Upper lobe of left lung (tissue), 6 donors: Measurements from ENCODE around the gene DCTPP1. TPM values are rescaled to one million over a fixed set of nuclear protein-coding genes. Genes with fewer than 3 reads are reported as not detected.
A peak's percentile ranks its signal among the peaks of the same experiment; 100 is the strongest.

Experiments
- ATAC-seq, 2 donors: fragments of 200-7000 bp; cut with Tn5 transposase; one replicate each; pipeline ENCODE4 v1.9.1; 2022; ENCODE audit warnings: mild to moderate bottlenecking in 2 of 2, moderate library complexity in 2 of 2; ENCODE audit not compliant: low FRiP score in 2 of 2
- DNase-seq, 2 donors: peaks; one replicate each; pipeline ENCODE4 v3.0.0-alpha.2; 2019 to 2020
- H3K27ac ChIP-seq, 4 donors: fragments of 200-600 bp; sonication (generic); one replicate each; pipeline ENCODE4 v1.5.1; 2016 to 2019
- H3K27me3 ChIP-seq, 4 donors: fragments of 200-600 bp; sonication (generic); one replicate each; pipeline ENCODE4 v1.5.1; 2017 to 2019
- H3K36me3 ChIP-seq, 4 donors: fragments of 200-600 bp; sonication (generic); one replicate each; pipeline ENCODE4 v1.5.1; 2016 to 2019
- H3K4me1 ChIP-seq, 4 donors: fragments of 200-600 bp; sonication (generic); one replicate each; pipeline ENCODE4 v1.5.1; 2018 to 2019
- H3K4me3 ChIP-seq, 4 donors: fragments of 200-600 bp; sonication (generic); one replicate each; pipeline ENCODE4 v1.5.1; 2017 to 2019; ENCODE audit warnings: mild to moderate bottlenecking in 2 of 4, moderate library complexity in 1 of 4
- H3K9me3 ChIP-seq, 4 donors: fragments of 200-600 bp; sonication (generic); one replicate each; pipeline ENCODE4 v1.5.1; 2018 to 2019
- EP300 ChIP-seq, 4 donors: sonication (generic); formaldehyde crosslinking; IDR thresholded peaks; one replicate each; pipeline ENCODE4 v1.5.1; 2017; ENCODE audit warnings: antibody characterized with exemption in 4 of 4, control low read depth in 2 of 4
- POLR2A ChIP-seq, 4 donors: fragments of 450-650 bp; IDR thresholded peaks; one replicate each; pipeline ENCODE4 v1.5.1; 2016 to 2017; ENCODE audit warnings: antibody characterized with exemption in 4 of 4, mild to moderate bottlenecking in 2 of 4
- POLR2AphosphoS5 ChIP-seq, 2 donors: sonication (generic); formaldehyde crosslinking; IDR thresholded peaks; one replicate each; pipeline ENCODE4 v1.5.1; 2017; ENCODE audit warnings: antibody characterized with exemption in 2 of 2
- WGBS, 2 donors: methylation state at CpG; one replicate each; pipeline ENCODE4 v1.1.5; 2017 to 2018; 5-methylcytosine and 5-hydroxymethylcytosine counted together
- total RNA-seq, 6 donors: library from RNA; depleted of rRNA in 4 of 6; stranded (reverse); fragments of >200 nt in 4 of 6; gene quantifications; one replicate each; pipeline versions ENCODE4 v1.1.0 to v1.2.1, GENCODE V29; 2016 to 2021
- TF ChIP-seq, protein P1 (sequence below), 6 experiments: fragments of 450-650 bp in 4 of 6; fragments of 200-600 bp in 2 of 6; sonication (generic) in 2 of 6; IDR thresholded peaks; one replicate each; pipeline ENCODE4 v1.5.1; 2016 to 2019; ENCODE audit warnings: antibody characterized with exemption in 6 of 6
- donor health status: DM: no; HTN: no; CAD: no; lungs with moderate emphysema.
- donor health status: DM: no; HTN: yes; CAD: no; lungs with severe emphysema.

The DCTPP1 gene
- total RNA-seq, 6 donors from 2014 or later = 4.2 to 31.8 (median 20.0) TPM

DNA sequence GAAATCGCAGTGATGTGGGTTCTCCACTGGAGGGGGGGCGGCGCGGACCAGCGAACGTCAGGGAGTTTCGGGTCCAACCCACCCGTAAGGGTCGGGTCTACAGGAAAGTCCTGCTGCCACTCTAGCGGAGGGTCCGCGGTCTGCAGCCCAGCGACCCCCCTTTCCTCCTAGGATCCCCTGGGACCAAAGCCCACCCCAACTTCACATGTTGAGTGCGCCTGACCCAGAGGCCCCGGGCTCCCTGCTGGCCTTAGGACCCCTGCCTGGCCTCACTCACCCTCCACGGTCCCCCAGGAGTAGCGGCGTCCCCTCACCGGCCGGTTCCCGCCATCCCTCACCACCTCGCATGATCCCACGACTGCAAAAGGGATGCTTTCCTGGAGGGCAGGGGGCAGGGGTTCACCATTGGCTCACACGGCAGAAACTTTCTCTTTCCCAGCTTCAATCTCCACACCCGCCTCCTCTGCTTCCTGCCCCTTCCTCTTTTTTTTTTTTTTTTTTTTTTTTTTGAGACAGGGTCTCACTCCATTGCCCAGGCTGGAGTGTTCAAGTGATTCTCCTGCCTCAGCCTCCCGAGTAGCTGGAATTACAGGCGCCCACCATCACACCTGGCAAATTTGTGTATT, 50.6 kb downstream of the DCTPP1 start:
- WGBS, 2 donors = 40 to 41% methylated on average over 21 of the region's 27 CpGs
- H3K4me3 ChIP-seq = peak overlapping the region; percentile 40 to 74 (median 73)
- peaks cover 13 to 19% (median 17%) of the 10 kb centered on the region in 4 donors for H3K4me1 ChIP-seq
- no peaks in the 10 kb centered on the region for H3K9me3 ChIP-seq
- DNase-seq (no peak), ATAC-seq (no peak)
- no peaks in the 10 kb centered on the region for H3K36me3 ChIP-seq
- TF ChIP-seq POLR2AphosphoS5 (IDR thresholded peaks at IDR 0.05) (no peak), POLR2A (IDR thresholded peaks at IDR 0.05) (no peak), EP300 (IDR thresholded peaks at IDR 0.05) (no peak)
- TF ChIP-seq, protein P1, sequence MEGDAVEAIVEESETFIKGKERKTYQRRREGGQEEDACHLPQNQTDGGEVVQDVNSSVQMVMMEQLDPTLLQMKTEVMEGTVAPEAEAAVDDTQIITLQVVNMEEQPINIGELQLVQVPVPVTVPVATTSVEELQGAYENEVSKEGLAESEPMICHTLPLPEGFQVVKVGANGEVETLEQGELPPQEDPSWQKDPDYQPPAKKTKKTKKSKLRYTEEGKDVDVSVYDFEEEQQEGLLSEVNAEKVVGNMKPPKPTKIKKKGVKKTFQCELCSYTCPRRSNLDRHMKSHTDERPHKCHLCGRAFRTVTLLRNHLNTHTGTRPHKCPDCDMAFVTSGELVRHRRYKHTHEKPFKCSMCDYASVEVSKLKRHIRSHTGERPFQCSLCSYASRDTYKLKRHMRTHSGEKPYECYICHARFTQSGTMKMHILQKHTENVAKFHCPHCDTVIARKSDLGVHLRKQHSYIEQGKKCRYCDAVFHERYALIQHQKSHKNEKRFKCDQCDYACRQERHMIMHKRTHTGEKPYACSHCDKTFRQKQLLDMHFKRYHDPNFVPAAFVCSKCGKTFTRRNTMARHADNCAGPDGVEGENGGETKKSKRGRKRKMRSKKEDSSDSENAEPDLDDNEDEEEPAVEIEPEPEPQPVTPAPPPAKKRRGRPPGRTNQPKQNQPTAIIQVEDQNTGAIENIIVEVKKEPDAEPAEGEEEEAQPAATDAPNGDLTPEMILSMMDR (IDR thresholded peaks at IDR 0.05) = peak in 2 of 6 experiments; percentile 18 to 28
- peak overlapping the region; percentile 97 to 100 (median 100) for H3K27ac ChIP-seq
- H3K27me3 ChIP-seq = no peaks in the 10 kb centered on the region

DNA sequence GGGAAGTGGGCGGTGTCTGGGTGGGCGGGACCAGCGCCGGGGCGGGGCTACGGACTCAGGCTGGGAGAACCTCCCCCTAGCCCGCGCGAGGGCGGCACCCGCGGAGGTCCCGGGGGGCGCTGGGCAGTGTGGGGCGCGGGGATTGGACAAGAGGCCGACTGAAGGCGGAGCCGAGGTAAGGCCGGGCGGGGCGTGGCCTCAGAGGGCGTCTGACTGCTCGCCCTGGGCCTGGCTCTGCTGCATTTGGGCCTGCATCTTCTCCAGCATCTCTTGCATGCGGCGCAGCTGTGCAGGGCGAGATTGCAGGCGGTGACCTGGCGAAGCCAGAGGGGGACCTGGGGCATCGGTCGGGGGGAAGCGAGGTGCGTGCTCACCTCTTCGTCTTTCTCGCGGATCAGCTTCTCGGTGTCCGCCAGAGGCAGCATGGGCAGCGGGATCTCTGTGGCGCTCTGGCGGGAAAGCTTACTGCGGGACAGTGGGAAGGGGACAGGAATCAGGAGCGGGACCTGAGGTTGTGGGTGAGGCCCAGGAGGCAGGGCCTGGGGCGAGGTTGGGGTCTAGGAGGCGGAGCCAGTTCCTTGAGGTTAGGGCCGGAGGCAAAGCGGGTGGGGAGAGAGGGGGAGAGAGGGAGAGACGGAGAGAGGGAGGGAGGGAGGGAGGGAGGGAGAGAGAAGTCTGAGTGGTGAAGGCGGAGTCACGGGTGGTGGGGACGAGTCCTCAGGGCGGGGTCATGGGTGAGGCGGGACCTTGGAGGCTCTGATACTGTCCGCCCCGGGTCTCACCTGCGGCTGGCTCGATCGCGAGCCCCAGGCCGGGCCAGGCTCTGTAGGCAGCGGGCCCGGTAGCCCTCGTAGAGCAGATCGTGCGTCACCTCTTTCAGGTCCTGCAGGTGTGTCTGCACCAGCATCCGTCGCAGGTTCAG, 51.3 kb downstream of the DCTPP1 start:
- ATAC-seq (peak; percentile 99), DNase-seq (peak; percentile 100)
- H3K4me3 ChIP-seq = peak overlapping the region; percentile 40 to 74 (median 73)
- peak overlapping the region; percentile 97 to 100 (median 100) for H3K27ac ChIP-seq
- 1% methylated on average over 22 to 54 of the region's 67 CpGs for WGBS, 2 donors
- TF ChIP-seq POLR2A (IDR thresholded peaks at IDR 0.05) (peak in 2 of 4 donors; percentile 54 to 68), POLR2AphosphoS5 (IDR thresholded peaks at IDR 0.05) (peak; percentile 49 to 66), EP300 (IDR thresholded peaks at IDR 0.05) (no peak)
- TF ChIP-seq, protein P1 (IDR thresholded peaks at IDR 0.05) = peak in 3 of 6 experiments; percentile 9 to 45 (median 18)
- H3K27me3 ChIP-seq = no peaks in the 10 kb centered on the region
- no peaks in the 10 kb centered on the region for H3K9me3 ChIP-seq
- H3K4me1 ChIP-seq = peaks cover 13 to 19% (median 17%) of the 10 kb centered on the region in 4 donors
- no peaks in the 10 kb centered on the region for H3K36me3 ChIP-seq

DNA sequence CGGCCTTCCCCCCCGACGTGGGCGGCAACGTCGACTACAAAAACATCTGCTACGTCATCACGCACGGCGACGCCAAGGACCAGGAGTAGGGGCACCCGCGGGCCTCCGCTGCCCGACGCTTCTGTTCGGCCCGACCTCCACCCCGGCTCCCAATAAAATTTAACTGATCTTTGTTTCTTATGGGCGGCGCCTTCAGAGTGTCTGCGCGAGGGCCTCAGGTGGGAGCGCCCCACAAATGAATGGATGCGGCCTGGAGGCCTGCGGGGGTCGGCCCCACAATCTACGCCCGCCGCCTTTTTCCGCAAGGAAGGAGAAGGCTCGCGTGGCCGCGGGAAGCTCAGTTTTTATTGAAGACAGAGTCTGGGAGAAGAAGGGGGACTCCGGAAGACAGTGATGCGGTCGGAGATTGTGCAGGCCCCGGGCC, 52.0 kb downstream of the DCTPP1 start:
- Histone ChIP-seq H3K27ac (peak overlapping the region; percentile 97 to 100 (median 100)), H3K4me3 (peak overlapping the region; percentile 45 to 74 (median 73)), H3K36me3 (no peaks in the 10 kb centered on the region), H3K27me3 (no peaks in the 10 kb centered on the region), H3K4me1 (peaks cover 13 to 19% (median 17%) of the 10 kb centered on the region in 4 donors), H3K9me3 (no peaks in the 10 kb centered on the region)
- ATAC-seq = peak; percentile 90
- DNase-seq = peak; percentile 94 to 95
- WGBS, 2 donors = 0 to 1% methylated on average over 13 to 39 of the region's 39 CpGs
- TF ChIP-seq EP300 (IDR thresholded peaks at IDR 0.05) (no peak), POLR2A (IDR thresholded peaks at IDR 0.05) (peak; percentile 56 to 84 (median 80)), POLR2AphosphoS5 (IDR thresholded peaks at IDR 0.05) (peak; percentile 79 to 93)
- TF ChIP-seq, protein P1 (IDR thresholded peaks at IDR 0.05) = no peak

DNA sequence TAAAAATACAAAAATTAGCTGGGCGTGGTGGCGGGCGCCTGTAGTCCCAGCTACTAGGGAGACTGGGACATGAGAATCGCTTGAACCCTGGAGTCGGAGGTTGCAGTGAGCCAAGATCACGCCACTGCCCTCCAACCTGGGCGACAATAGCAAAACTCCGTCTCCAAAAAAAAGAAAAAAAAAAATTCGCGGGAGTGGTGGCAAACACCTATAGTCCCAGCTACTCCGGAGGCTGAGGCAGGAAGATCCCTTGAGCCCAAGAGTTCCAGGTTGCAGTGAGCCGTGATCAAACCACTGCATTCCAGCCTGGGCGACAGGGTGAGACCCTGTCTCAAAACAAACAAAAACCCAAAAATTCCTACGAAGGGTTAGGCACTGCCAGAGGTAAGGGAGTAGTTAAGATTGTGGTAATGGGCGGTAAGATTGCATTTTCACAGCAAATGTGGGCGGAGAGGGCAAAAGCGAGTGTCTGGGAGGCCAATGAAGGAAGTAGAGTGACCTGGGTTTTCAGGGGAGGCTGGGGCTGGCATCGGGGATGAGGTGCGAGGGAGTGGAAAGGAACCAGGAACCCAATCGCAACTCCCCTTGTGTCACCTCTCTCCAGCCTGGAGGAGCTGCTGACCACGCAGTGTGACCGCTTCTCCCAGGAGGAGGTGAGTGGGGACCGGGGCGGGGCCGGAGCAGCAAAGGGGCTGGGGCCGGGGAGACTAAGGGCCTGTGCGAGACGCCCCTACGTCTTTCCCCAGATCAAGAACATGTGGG, 52.6 kb downstream of the DCTPP1 start:
- no peaks in the 10 kb centered on the region for H3K36me3 ChIP-seq
- TF ChIP-seq EP300 (IDR thresholded peaks at IDR 0.05) = no peak
- TF ChIP-seq POLR2A (IDR thresholded peaks at IDR 0.05) = no peak
- no peak for TF ChIP-seq POLR2AphosphoS5 (IDR thresholded peaks at IDR 0.05)
- H3K4me1 ChIP-seq = peaks cover 13 to 19% (median 17%) of the 10 kb centered on the region in 4 donors
- no peaks in the 10 kb centered on the region for H3K9me3 ChIP-seq
- peak overlapping the region; percentile 97 to 100 (median 100) for H3K27ac ChIP-seq
- no peaks in the 10 kb centered on the region for H3K27me3 ChIP-seq
- ATAC-seq = no peak
- WGBS, 2 donors = 33 to 48% methylated on average over 19 to 29 of the region's 29 CpGs
- no peak for DNase-seq
- peak overlapping the region in 3 of 4 donors; percentile 73 to 74 (median 73) for H3K4me3 ChIP-seq
